Measurements from ENCODE around the gene PRR23A. TPM values are rescaled to one million over a fixed set of nuclear protein-coding genes. Genes with fewer than 3 reads are reported as not detected.

PRR23A gene
- total and polyA plus RNA-seq, 2 of the 8 experiments (the other 6 are each of a cell fraction or from before 2014, with no cell fraction given): not detected

DNA sequence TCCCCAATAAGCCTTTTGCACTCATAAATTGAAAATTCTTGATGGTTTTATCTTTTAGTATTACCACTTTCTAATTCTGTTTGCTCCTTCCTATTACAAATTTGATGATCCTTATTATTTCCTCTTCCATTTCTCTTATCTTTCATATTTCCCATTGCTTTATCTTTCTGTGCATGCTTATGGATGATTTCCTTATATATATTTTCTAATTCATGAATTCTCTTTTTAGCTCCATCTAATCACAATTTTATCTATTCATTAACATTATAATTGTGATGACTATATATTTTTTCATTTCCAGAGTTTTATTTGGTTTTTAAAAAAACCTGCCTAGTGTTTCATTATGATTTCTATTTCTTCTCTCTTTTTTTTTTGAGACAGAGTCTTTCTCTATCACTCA, 41.1 kb downstream of the PRR23A start:
- Histone ChIP-seq H3K23ac (ENCODE audit: insufficient read length) (no peak overlapping the region), H4K20me1 (replicated peaks in 1 of 2; ENCODE audit: control insufficient read depth in 1 of 2, insufficient read depth in 2 of 2, low read length in 2 of 2) (no peaks in the 10 kb centered on the region), H2BK12ac (ENCODE audit: low read depth, low read length) (no peak overlapping the region), H3K27me3 (replicated peaks in 1 of 4; ENCODE audit: control insufficient read depth in 3 of 4, extremely low read depth in 1 of 4, insufficient read depth in 3 of 4, low read length in 3 of 4) (peaks cover 2 to 9% (median 7%) of the 10 kb centered on the region in 4 experiments), H3K9me3 (ENCODE audit: insufficient read depth in 2 of 2, low read depth in 1 of 2, low read length in 1 of 2) (peaks cover 0 to 7% of the 10 kb centered on the region in 2 experiments; a peak in 2 of 4 replicates), H2BK20ac (ENCODE audit: low read length) (no peak overlapping the region), H2BK15ac (ENCODE audit: low read length) (no peak overlapping the region), H3K23me2 (ENCODE audit: low read depth, low read length) (no peaks in the 10 kb centered on the region), H3K14ac (ENCODE audit: insufficient read length) (no peak overlapping the region), H3K4me3 (ENCODE audit: extremely low read depth in 1 of 4, insufficient read depth in 2 of 4, low read depth in 3 of 4, low read length in 4 of 4) (no peak overlapping the region), H3K4me1 (replicated peaks in 1 of 4; ENCODE audit: control insufficient read depth in 3 of 4, insufficient read depth in 4 of 4, low read length in 3 of 4) (no peaks in the 10 kb centered on the region; a peak in 1 of 7 replicates), H3K4me2 (ENCODE audit: insufficient read depth in 1 of 2, low read depth in 2 of 2, low read length in 2 of 2) (no peak overlapping the region), H2AK5ac (ENCODE audit: low read depth, low read length) (no peak overlapping the region), H4K5ac (ENCODE audit: insufficient read length, low read depth, low read length) (no peak overlapping the region), H4K91ac (replicated peaks; ENCODE audit: insufficient read length, low read length) (no peak overlapping the region), H3K79me2 (ENCODE audit: control insufficient read depth in 1 of 2, insufficient read depth in 2 of 2, low read length in 2 of 2) (no peaks in the 10 kb centered on the region), H3K9ac (replicated peaks in 1 of 4; ENCODE audit: extremely low read depth in 1 of 4, low read depth in 3 of 4, low read length in 3 of 4) (no peak overlapping the region), H2BK5ac (ENCODE audit: low read depth, low read length) (no peak overlapping the region), H3K18ac (ENCODE audit: extremely low read depth, low read length) (no peak overlapping the region), H3K36me3 (ENCODE audit: control insufficient read depth in 2 of 4, insufficient read depth in 4 of 4, low read length in 3 of 4) (no peaks in the 10 kb centered on the region), H3K27ac (ENCODE audit: low read depth, low read length) (no peak overlapping the region), H2BK120ac (replicated peaks; ENCODE audit: low read depth, low read length) (no peak overlapping the region), H4K8ac (ENCODE audit: extremely low read depth, insufficient read depth, low read length) (no peak overlapping the region), H3K4ac (replicated peaks; ENCODE audit: insufficient read length, low read depth, low read length) (no peak overlapping the region), H2AFZ (ENCODE audit: low read length) (no peak overlapping the region), H3K79me1 (ENCODE audit: low read depth, low read length) (no peaks in the 10 kb centered on the region), H3K56ac (replicated peaks; ENCODE audit: insufficient read length, low read depth, low read length) (no peak overlapping the region)
- CTCF ChIA-PET (ENCODE audit: partially characterized antibody): interaction anchor here (0.6 to 0.9 kb wide), 4 partner anchors 25 to 138 kb away, joined by 3 to 6 read pairs (median 3); no protein-coding TSS in a partner anchor
- POLR2A ChIA-PET (ENCODE audit: partially characterized antibody): no interaction called here
- no peak for DNase-seq (ENCODE audit: low read depth in 1 of 2, low spot score in 2 of 2)
- TF ChIP-seq CEBPB (IDR thresholded peaks at IDR 0.05; ENCODE audit: low read depth, low read length): no peak
- no peak for TF ChIP-seq SRF (IDR thresholded peaks at IDR 0.05; ENCODE audit: low read depth, low read length)
- no peak for TF ChIP-seq JUN (IDR thresholded peaks at IDR 0.05; ENCODE audit: low read depth, low read length)
- TF ChIP-seq MAFK (IDR thresholded peaks at IDR 0.05; ENCODE audit: low read depth, low read length): no peak
- FAIRE-seq: no peak

All from H1 (cell line).